HG02870 (cell line): ENCODE data around the gene KRT86.
"Not testable (repeated sequence)": the region's sequence is repeated elsewhere in the genome, so short reads cannot be mapped to it uniquely, and the experiment has no call there.

Experiments
- ATAC-seq: cut with Tn5 transposase; IDR thresholded peaks from one replicate; pipeline ENCODE4 v1.9.1; 2021; ENCODE audit warnings: mild to moderate bottlenecking, moderate library complexity; ENCODE audit not compliant: unreplicated experiment

KRT86 gene

GRCh38 chr12:52251367-52252051, 22.9 kb upstream of the KRT86 start:
- no peak for ATAC-seq

- ATAC-seq = not testable (repeated sequence)
Observed at GRCh38 chr12:52252175-52252615, 22.2 kb upstream of the KRT86 start.

GRCh38 chr12:52252728-52253343, 21.6 kb upstream of the KRT86 start:
- ATAC-seq = no peak

- no peak for ATAC-seq
Observed at GRCh38 chr12:52253391-52254179, 20.9 kb upstream of the KRT86 start.

GRCh38 chr12:52254180-52254964, 20.1 kb upstream of the KRT86 start:
- ATAC-seq = no peak

- no peak for ATAC-seq
Observed at GRCh38 chr12:52254965-52255751, 19.3 kb upstream of the KRT86 start.

GRCh38 chr12:52255926-52256583, 18.4 kb upstream of the KRT86 start:
- no peak for ATAC-seq

GRCh38 chr12:52256584-52256935, 17.9 kb upstream of the KRT86 start:
- no peak for ATAC-seq

- no peak for ATAC-seq
Observed at GRCh38 chr12:52257074-52257551, 17.3 kb upstream of the KRT86 start.

GRCh38 chr12:52257922-52258321, 16.5 kb upstream of the KRT86 start:
- ATAC-seq = not testable (repeated sequence)

GRCh38 chr12:52258335-52258901, 16.0 kb upstream of the KRT86 start:
- no peak for ATAC-seq

- ATAC-seq = no peak
Observed at GRCh38 chr12:52259657-52260243, 14.7 kb upstream of the KRT86 start.

- ATAC-seq = no peak
Observed at GRCh38 chr12:52260361-52261207, 13.9 kb upstream of the KRT86 start.

GRCh38 chr12:52261208-52261484, 13.3 kb upstream of the KRT86 start:
- ATAC-seq = no peak

GRCh38 chr12:52262286-52262685, 12.2 kb upstream of the KRT86 start:
- no peak for ATAC-seq

GRCh38 chr12:52263761-52264434, 10.5 kb upstream of the KRT86 start:
- ATAC-seq = no peak

GRCh38 chr12:52264435-52264825, 10.0 kb upstream of the KRT86 start:
- no peak for ATAC-seq

- ATAC-seq = no peak
Observed at GRCh38 chr12:52266514-52266913, 7.9 kb upstream of the KRT86 start.
